Central memory CD8-positive, alpha-beta T cell (primary cell): ENCODE measurements around the gene PRSS27.
"Not testable (repeated sequence)": the region's sequence is repeated elsewhere in the genome, so short reads cannot be mapped to it uniquely, and the experiment has no call there.

ENCODE experiments used
- ATAC-seq: fragments of 150-1000 bp; cut with Tn5 transposase; replicated peaks from 2 replicates; pipeline ENCODE4 v1.10.0; 2022; ENCODE audit warnings: mild to moderate bottlenecking, moderate FRiP score, moderate number of reproducible peaks; ENCODE audit not compliant: poor library complexity, severe bottlenecking; ENCODE audit errors: extremely low read depth
- DNase-seq, 2 donors: peaks; one replicate each; pipeline ENCODE4 v3.0.0; 2021; ENCODE audit warnings: low spot score in 2 of 2
- H3K27ac Mint-ChIP-seq: one replicate; pipeline ENCODE4 v1.8.0; 2022; ENCODE audit warnings: low read depth, mild to moderate bottlenecking, moderate library complexity, mixed read lengths
- H3K27me3 Mint-ChIP-seq: one replicate; pipeline ENCODE4 v1.8.0; 2022; ENCODE audit warnings: mixed read lengths
- H3K36me3 Mint-ChIP-seq: one replicate; pipeline ENCODE4 v1.8.0; 2022; ENCODE audit warnings: mild to moderate bottlenecking, moderate library complexity, mixed read lengths; ENCODE audit not compliant: insufficient read depth
- H3K4me1 Mint-ChIP-seq: one replicate; pipeline ENCODE4 v1.8.0; 2022; ENCODE audit warnings: mixed read lengths
- H3K4me3 Mint-ChIP-seq: one replicate; pipeline ENCODE4 v1.8.0; 2022; ENCODE audit warnings: mild to moderate bottlenecking, moderate library complexity, mixed read lengths
- H3K9me3 Mint-ChIP-seq: one replicate; pipeline ENCODE4 v1.8.0; 2022; ENCODE audit warnings: mixed read lengths

Gene PRSS27

GRCh38 chr16:2699791-2700600, 20.0 kb downstream of the PRSS27 start:
- DNase-seq (no peak), ATAC-seq (no peak)
- Mint-ChIP-seq H3K4me3 (no peak overlapping the region), H3K9me3 (no peaks in the 10 kb centered on the region), H3K4me1 (no peaks in the 10 kb centered on the region), H3K27ac (no peak overlapping the region), H3K27me3 (no peaks in the 10 kb centered on the region), H3K36me3 (peaks cover 19% of the 10 kb centered on the region)

DNA sequence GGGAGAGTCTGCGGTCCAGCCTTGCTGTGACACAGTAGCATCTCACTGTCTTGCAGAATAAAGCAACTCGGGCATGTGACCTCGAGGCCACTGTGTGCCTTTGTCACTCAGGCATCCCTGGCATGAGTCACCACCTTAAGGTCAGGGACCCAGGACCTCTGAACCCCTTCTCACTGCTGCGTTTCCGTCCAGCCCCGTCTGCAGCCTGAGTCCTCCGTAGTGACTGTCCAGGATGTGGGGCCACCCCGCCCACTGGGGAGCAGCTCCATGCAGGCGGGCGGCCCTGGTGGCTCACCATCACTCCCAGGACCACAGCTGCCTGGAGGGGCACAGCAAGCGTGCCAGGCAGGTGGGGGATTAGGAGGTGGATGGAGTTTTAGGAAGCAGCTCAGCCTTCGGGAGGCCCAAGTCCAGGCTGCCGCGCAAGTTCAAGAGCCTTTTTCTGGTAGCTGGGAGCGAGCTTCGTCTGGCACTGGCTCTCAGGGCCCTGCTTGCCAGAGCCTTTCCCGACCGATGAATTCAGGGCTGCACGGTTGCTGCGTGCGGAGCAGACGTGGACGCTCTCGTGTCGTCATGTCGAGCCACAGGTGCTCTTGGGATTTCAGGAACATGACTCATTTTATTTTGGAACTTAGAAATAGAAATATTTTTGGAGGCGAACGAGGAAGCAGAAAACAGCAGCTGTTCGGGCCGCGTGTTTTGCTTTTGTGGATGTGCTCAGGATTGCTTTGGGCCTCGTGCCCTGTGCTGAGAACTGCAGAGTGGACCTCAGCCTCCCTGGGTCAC, 20.9 kb downstream of the PRSS27 start:
- no peak for DNase-seq
- Mint-ChIP-seq H3K36me3 (peaks cover 19% of the 10 kb centered on the region), H3K27ac (no peak overlapping the region), H3K27me3 (no peaks in the 10 kb centered on the region), H3K4me1 (no peaks in the 10 kb centered on the region), H3K9me3 (no peaks in the 10 kb centered on the region), H3K4me3 (no peak overlapping the region)
- no peak for ATAC-seq

- Mint-ChIP-seq H3K36me3 (peaks cover 16% of the 10 kb centered on the region), H3K27ac (no peak overlapping the region), H3K4me3 (no peak overlapping the region)
Measured at GRCh38 chr16:2698103-2698870, 21.7 kb downstream of the PRSS27 start.

GRCh38 chr16:2697401-2697948, 22.5 kb downstream of the PRSS27 start:
- peaks cover 16% of the 10 kb centered on the region for H3K36me3 Mint-ChIP-seq
- H3K9me3 Mint-ChIP-seq: no peaks in the 10 kb centered on the region
- H3K4me1 Mint-ChIP-seq: peaks cover 5% of the 10 kb centered on the region
- DNase-seq (no peak), ATAC-seq (no peak)
- no peak overlapping the region for H3K27ac Mint-ChIP-seq
- no peak overlapping the region for H3K4me3 Mint-ChIP-seq
- H3K27me3 Mint-ChIP-seq: no peaks in the 10 kb centered on the region

More at GRCh38 chr16:2698103-2698870, 21.7 kb downstream of the PRSS27 start:
- no peak for DNase-seq
- no peaks in the 10 kb centered on the region for H3K9me3 Mint-ChIP-seq
- peaks cover 5% of the 10 kb centered on the region for H3K4me1 Mint-ChIP-seq
- ATAC-seq: no peak
- H3K27me3 Mint-ChIP-seq: no peaks in the 10 kb centered on the region

- not testable (repeated sequence) for H3K4me1 Mint-ChIP-seq, DNase-seq, ATAC-seq, H3K9me3 Mint-ChIP-seq, H3K4me3 Mint-ChIP-seq, H3K27me3 Mint-ChIP-seq, H3K27ac Mint-ChIP-seq
- H3K36me3 Mint-ChIP-seq: peaks cover 13% of the 10 kb centered on the region
Measured at GRCh38 chr16:2696601-2697250, 23.3 kb downstream of the PRSS27 start.

DNA sequence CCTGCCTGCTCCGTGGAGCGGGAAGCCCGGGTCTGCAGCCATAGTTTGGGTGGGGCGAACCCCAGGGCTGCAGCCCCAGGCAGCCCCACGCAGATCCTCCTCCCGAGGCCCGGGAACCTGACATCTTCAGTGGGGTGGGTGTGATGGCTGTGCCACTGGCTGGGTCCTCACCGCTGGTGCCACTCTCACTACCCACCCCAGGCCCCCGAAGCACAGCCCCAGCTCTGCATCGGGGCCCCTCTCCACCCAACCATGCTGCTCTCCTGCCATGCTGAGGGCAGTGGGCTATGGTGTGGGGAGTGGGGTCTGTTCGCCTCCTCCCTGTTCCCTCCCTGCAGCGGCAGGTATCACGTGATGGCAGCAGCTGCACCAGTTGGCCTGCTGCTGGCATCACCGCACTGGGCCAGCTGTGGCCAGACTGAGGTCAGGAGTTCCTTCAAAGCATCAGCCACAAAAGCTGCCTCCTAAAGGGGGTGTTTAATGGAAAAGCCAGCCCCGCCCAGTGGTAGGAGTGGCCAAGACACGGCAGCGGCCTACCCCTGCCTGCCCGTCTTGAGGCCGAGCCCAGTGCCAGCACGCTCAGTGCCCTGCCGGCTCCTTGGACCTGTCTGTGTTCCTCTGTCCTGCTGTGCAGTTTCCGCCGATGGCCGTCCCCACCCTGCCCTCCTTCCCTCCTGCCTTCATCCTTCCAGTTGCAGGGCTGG, 26.9 kb downstream of the PRSS27 start:
- Mint-ChIP-seq H3K27me3 (no peaks in the 10 kb centered on the region), H3K9me3 (no peaks in the 10 kb centered on the region), H3K27ac (no peak overlapping the region), H3K4me3 (no peak overlapping the region), H3K36me3 (peaks cover 7% of the 10 kb centered on the region), H3K4me1 (peaks cover 5% of the 10 kb centered on the region)
- DNase-seq (no peak), ATAC-seq (no peak)

DNA sequence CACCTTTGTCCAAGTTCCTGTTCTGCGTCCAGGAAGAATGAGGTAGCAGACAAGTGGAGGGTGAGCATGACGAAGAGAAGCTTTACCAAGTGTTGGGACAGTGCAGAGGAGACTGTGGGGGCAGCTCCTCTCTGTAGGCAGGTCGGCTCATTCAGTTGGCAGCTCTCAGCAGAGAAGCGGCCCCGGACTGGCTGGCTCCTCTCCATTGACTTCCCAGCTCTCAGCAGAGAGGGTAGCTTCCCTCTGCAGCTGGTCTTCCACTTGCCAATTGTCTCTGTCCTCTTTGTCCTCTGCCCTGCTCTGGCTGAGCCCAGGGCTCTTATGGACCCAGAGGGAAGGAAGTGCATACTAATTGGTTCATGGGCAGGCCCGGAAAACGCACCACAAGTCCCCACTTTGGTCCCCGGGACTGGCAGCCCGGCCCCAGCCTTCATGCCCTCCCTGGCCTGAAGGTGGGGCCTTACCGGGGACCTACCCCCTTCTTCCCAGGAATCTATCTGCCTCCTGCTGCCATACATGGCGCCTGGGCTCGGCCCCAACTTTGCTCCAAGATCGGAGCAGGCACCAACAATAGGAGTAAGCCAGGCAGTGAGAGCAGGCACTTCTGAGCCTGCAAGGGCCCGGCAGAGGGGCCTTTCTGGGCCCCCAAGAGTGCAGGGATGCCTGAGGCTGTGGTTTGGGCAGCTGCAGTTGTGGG, 27.6 kb downstream of the PRSS27 start:
- Mint-ChIP-seq H3K27me3 (no peaks in the 10 kb centered on the region), H3K27ac (no peak overlapping the region), H3K4me3 (no peak overlapping the region), H3K9me3 (no peaks in the 10 kb centered on the region), H3K4me1 (peaks cover 5% of the 10 kb centered on the region), H3K36me3 (peaks cover 5% of the 10 kb centered on the region)
- no peak for ATAC-seq
- no peak for DNase-seq

DNA sequence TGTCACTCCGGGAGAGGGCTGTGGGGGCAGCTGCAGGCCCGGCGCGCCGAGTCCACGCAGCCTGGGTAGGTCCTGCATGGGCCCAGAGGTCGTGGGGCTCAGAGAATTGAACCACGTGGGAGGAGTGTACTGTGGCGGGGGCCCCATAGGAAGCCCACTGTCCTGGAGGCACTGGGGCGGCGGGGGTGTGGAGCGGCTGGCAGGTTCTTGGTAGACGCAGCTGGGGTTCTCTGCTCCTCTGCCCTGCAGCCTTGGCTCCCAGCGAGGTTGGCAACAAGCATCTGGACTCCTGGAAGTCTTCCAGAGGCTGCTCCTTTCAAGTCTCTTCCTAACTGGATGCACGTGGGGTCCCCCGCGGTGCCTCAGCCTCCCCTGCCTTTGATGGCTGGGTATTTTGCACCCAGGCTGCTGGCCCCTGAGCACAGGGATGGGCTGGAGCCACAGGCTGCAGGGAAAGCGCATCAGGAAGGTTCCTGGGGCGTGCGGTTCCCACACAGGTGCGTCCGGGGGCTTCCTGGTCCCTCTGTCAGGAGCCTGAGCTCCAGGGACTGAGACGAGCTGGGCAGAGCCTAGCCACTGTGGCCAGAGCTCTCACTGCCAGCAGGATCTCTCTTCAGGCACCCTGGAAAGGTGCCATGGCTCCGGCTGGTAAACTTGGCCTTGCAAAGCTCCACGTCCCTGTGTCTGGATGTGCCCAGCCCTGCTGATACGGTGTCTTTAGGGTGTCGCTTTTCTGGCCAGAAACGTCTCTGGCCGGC, 28.4 kb downstream of the PRSS27 start:
- no peaks in the 10 kb centered on the region for H3K9me3 Mint-ChIP-seq
- no peak for ATAC-seq
- DNase-seq: no peak
- H3K36me3 Mint-ChIP-seq: peaks cover 1% of the 10 kb centered on the region
- H3K27me3 Mint-ChIP-seq: no peaks in the 10 kb centered on the region
- no peak overlapping the region for H3K27ac Mint-ChIP-seq
- peaks cover 13% of the 10 kb centered on the region for H3K4me1 Mint-ChIP-seq
- no peak overlapping the region for H3K4me3 Mint-ChIP-seq

GRCh38 chr16:2690852-2691251, 29.2 kb downstream of the PRSS27 start:
- Mint-ChIP-seq H3K27me3 (no peaks in the 10 kb centered on the region), H3K36me3 (no peaks in the 10 kb centered on the region), H3K9me3 (no peaks in the 10 kb centered on the region), H3K27ac (no peak overlapping the region), H3K4me1 (peaks cover 13% of the 10 kb centered on the region), H3K4me3 (peak overlapping the region; percentile 36)
- no peak for DNase-seq
- ATAC-seq: no peak

GRCh38 chr16:2689968-2690801, 29.8 kb downstream of the PRSS27 start:
- no peaks in the 10 kb centered on the region for H3K36me3 Mint-ChIP-seq
- DNase-seq (no peak), ATAC-seq (no peak)
- H3K27me3 Mint-ChIP-seq: no peaks in the 10 kb centered on the region
- peaks cover 13% of the 10 kb centered on the region for H3K4me1 Mint-ChIP-seq
- peak overlapping the region; percentile 36 for H3K4me3 Mint-ChIP-seq
- H3K27ac Mint-ChIP-seq: no peak overlapping the region
- H3K9me3 Mint-ChIP-seq: no peaks in the 10 kb centered on the region
